H9 (cell line): ENCODE results near the gene PTPRH. TPM values are rescaled to one million over a fixed set of nuclear protein-coding genes. Genes with fewer than 3 reads are reported as not detected.

Experiments used
- DNase-seq: peaks from one replicate; pipeline ENCODE4 v3.0.0-alpha.2; 2017
- H2AFZ ChIP-seq: one replicate; pipeline ENCODE4 v1.6.1; 2013; ENCODE audit warnings: mild to moderate bottlenecking, low read length, control low read depth, moderate library complexity
- H2AK5ac ChIP-seq: 2 replicates; pipeline ENCODE4 v1.6.1; 2013; ENCODE audit warnings: low read length, control low read depth, mixed read lengths; ENCODE audit not compliant: insufficient read length
- H2BK120ac ChIP-seq: one replicate; pipeline ENCODE4 v1.6.1; 2013; ENCODE audit warnings: low read depth, mild to moderate bottlenecking, low read length, control low read depth, inconsistent platforms; ENCODE audit not compliant: poor library complexity, severe bottlenecking
- H2BK12ac ChIP-seq: 2 replicates; pipeline ENCODE4 v1.6.1; 2013; ENCODE audit warnings: low read length, control low read depth, mixed read lengths, low read depth; ENCODE audit not compliant: insufficient read length
- H2BK15ac ChIP-seq: 2 replicates; pipeline ENCODE4 v1.6.1; 2013; ENCODE audit warnings: low read depth, low read length, control low read depth
- H2BK20ac ChIP-seq: one replicate; pipeline ENCODE4 v1.6.1; 2013; ENCODE audit warnings: low read depth, mild to moderate bottlenecking, low read length, control low read depth, inconsistent platforms; ENCODE audit not compliant: poor library complexity, severe bottlenecking
- H2BK5ac ChIP-seq: 2 replicates; pipeline ENCODE4 v1.6.1; 2013; ENCODE audit warnings: low read length, control low read depth, mixed read lengths; ENCODE audit not compliant: insufficient read length
- H3K14ac ChIP-seq: 2 replicates; pipeline ENCODE4 v1.6.1; 2013; ENCODE audit warnings: low read length, control low read depth; ENCODE audit not compliant: insufficient read depth
- H3K18ac ChIP-seq: 2 replicates; pipeline ENCODE4 v1.6.1; 2013; ENCODE audit warnings: low read depth, mild to moderate bottlenecking, mixed read lengths, low read length, control low read depth; ENCODE audit not compliant: insufficient read length
- H3K23ac ChIP-seq: 2 replicates; pipeline ENCODE4 v1.6.1; 2013; ENCODE audit warnings: low read length, control low read depth, mixed read lengths, low read depth; ENCODE audit not compliant: insufficient read length
- H3K23me2 ChIP-seq: 2 replicates; pipeline ENCODE4 v1.6.1; 2013; ENCODE audit warnings: low read depth, mild to moderate bottlenecking, mixed read lengths, low read length, control low read depth; ENCODE audit not compliant: insufficient read length, poor library complexity, severe bottlenecking
- H3K27ac ChIP-seq: 2 replicates; pipeline ENCODE4 v1.5.1; 2013; ENCODE audit warnings: low read length, control low read depth, mixed read lengths, low read depth; ENCODE audit not compliant: insufficient read length
- H3K27me3 ChIP-seq: 2 replicates; pipeline ENCODE4 v1.6.1; 2013; ENCODE audit warnings: low read length, control low read depth, inconsistent platforms; ENCODE audit not compliant: insufficient read depth
- H3K4ac ChIP-seq: 2 replicates; pipeline ENCODE4 v1.6.1; 2013; ENCODE audit warnings: low read depth, mild to moderate bottlenecking, control low read depth, inconsistent platforms, low read length, moderate library complexity
- H3K4me1 ChIP-seq: 2 replicates; pipeline ENCODE4 v1.6.1; 2013; ENCODE audit warnings: low read length, control low read depth, inconsistent platforms; ENCODE audit not compliant: insufficient read depth
- H3K4me2 ChIP-seq: 2 replicates; pipeline ENCODE4 v1.6.1; 2013; ENCODE audit warnings: low read length, control low read depth, mixed read lengths; ENCODE audit not compliant: insufficient read length, insufficient read depth
- H3K56ac ChIP-seq: 2 replicates; pipeline ENCODE4 v1.6.1; 2013; ENCODE audit warnings: low read depth, mild to moderate bottlenecking, mixed read lengths, low read length, control low read depth; ENCODE audit not compliant: insufficient read length
- H3K79me1 ChIP-seq: 2 replicates; pipeline ENCODE4 v1.6.1; 2013; ENCODE audit warnings: low read depth, mild to moderate bottlenecking, moderate library complexity, low read length, control low read depth, inconsistent platforms; ENCODE audit not compliant: insufficient read depth, poor library complexity, severe bottlenecking
- H3K79me2 ChIP-seq: 2 replicates; pipeline ENCODE4 v1.6.1; 2013; ENCODE audit warnings: low read length, control low read depth, inconsistent platforms; ENCODE audit not compliant: insufficient read depth
- H3K9ac ChIP-seq: 2 replicates; pipeline ENCODE4 v1.6.1; 2013; ENCODE audit warnings: low read length, control low read depth, mixed read lengths; ENCODE audit not compliant: insufficient read length; ENCODE audit errors: extremely low read depth
- H3K9me3 ChIP-seq: one replicate; pipeline ENCODE4 v1.6.1; 2013; ENCODE audit warnings: low read depth, low read length, inconsistent platforms; ENCODE audit not compliant: control insufficient read depth
- H3T11ph ChIP-seq: one replicate; pipeline ENCODE4 v1.6.1; 2013; ENCODE audit warnings: mild to moderate bottlenecking, low read length, control low read depth, inconsistent platforms
- H4K20me1 ChIP-seq: one replicate; pipeline ENCODE4 v1.6.1; 2013; ENCODE audit not compliant: control insufficient read depth, insufficient read length, insufficient read depth
- H4K5ac ChIP-seq: 2 replicates; pipeline ENCODE4 v1.6.1; 2013; ENCODE audit warnings: low read depth, mild to moderate bottlenecking, mixed read lengths, low read length, control low read depth; ENCODE audit not compliant: insufficient read length
- H4K8ac ChIP-seq: replicated peaks from 2 replicates; pipeline ENCODE4 v1.6.1; 2013; ENCODE audit warnings: low read length, control low read depth, mixed read lengths, low read depth; ENCODE audit not compliant: insufficient read length
- H4K91ac ChIP-seq: 2 replicates; pipeline ENCODE4 v1.6.1; 2013; ENCODE audit warnings: low read depth, mild to moderate bottlenecking, moderate library complexity, mixed read lengths, low read length, control low read depth; ENCODE audit not compliant: insufficient read length
- H3K27ac Mint-ChIP-seq, 3 experiments: 2 replicates in 2 of 3; 3 replicates in 1 of 3; pipeline ENCODE4 v1.8.0; 2020 to 2021; ENCODE audit warnings: mixed read lengths in 3 of 3, mild to moderate bottlenecking in 1 of 3, moderate library complexity in 1 of 3
- H3K27me3 Mint-ChIP-seq: 2 replicates; pipeline ENCODE4 v1.8.0; 2021; ENCODE audit warnings: low read depth, mild to moderate bottlenecking, moderate library complexity, mixed read lengths
- H3K36me3 Mint-ChIP-seq, 3 experiments: 2 replicates in 2 of 3; 3 replicates in 1 of 3; pipeline ENCODE4 v1.8.0; 2020 to 2021; ENCODE audit warnings: low read depth in 3 of 3, mixed read lengths in 3 of 3; ENCODE audit not compliant: insufficient read depth in 1 of 3
- H3K4me1 Mint-ChIP-seq, 2 experiments: 2 replicates each; pipeline ENCODE4 v1.8.0; 2020; ENCODE audit warnings: mixed read lengths in 2 of 2
- H3K4me3 Mint-ChIP-seq, 2 experiments: 2 replicates in 1 of 2; 3 replicates in 1 of 2; pipeline ENCODE4 v1.8.0; 2020 to 2021; ENCODE audit warnings: mild to moderate bottlenecking in 2 of 2, mixed read lengths in 2 of 2, moderate library complexity in 1 of 2
- H3K9me3 Mint-ChIP-seq, 2 experiments: 2 replicates in 1 of 2; 3 replicates in 1 of 2; pipeline ENCODE4 v1.8.0; 2020; ENCODE audit warnings: mild to moderate bottlenecking in 2 of 2, mixed read lengths in 2 of 2, moderate library complexity in 1 of 2
- WGBS: extraction: QIAGEN DNeasy Blood & Tissue Kit; methylation state at CpG from one replicate; pipeline ENCODE4 v1.1.7; 2013; ENCODE audit warnings: missing lambda C conversion rate, low lambda C conversion rate, mixed read lengths; ENCODE audit not compliant: insufficient read length; ENCODE audit errors: extremely low coverage; 5-methylcytosine and 5-hydroxymethylcytosine counted together
- total RNA-seq: library from RNA; stranded (reverse); gene quantifications from 2 replicates; pipeline ENCODE4 v1.2.1, GENCODE V29; 2021
- TF ChIP-seq, protein P1 (sequence below): fragments of 200-600 bp; sonication (generic); conservative IDR thresholded peaks from 3 replicates; pipeline ENCODE4 v1.8.0; 2021; ENCODE audit warnings: antibody characterized with exemption, mild to moderate bottlenecking

Gene PTPRH
- total RNA-seq, 1 experiment from 2014 or later: 0.24 TPM

GRCh38 chr19:55206664-55207500 is 2.4 kb downstream of the PTPRH start:
- no peak overlapping the region for H3K9ac ChIP-seq
- H3K4me2 ChIP-seq: peak overlapping the region; percentile 12
- no peak overlapping the region for H3K56ac ChIP-seq
- H2BK20ac ChIP-seq: no peak overlapping the region
- no peaks in the 10 kb centered on the region for H3K23me2 ChIP-seq
- no peak overlapping the region for H2AK5ac ChIP-seq
- no peak overlapping the region for H2BK12ac ChIP-seq
- H4K8ac ChIP-seq: no peak overlapping the region
- no peak overlapping the region; the same call in 1 of the 2 replicates for H3K14ac ChIP-seq
- H3K9me3 ChIP-seq: no peaks in the 10 kb centered on the region
- H2BK15ac ChIP-seq: no peak overlapping the region
- peaks cover 9 to 12% of the 10 kb centered on the region in 2 experiments for H3K4me1 Mint-ChIP-seq
- H3K27ac Mint-ChIP-seq: peak overlapping the region in 2 of 3 experiments; percentile 72 to 78; a peak in 2 of 7 replicates
- H3K79me1 ChIP-seq: no peaks in the 10 kb centered on the region
- no peak overlapping the region for H3T11ph ChIP-seq
- peak; percentile 87 for DNase-seq
- H2BK120ac ChIP-seq: no peak overlapping the region
- H3K4ac ChIP-seq: no peak overlapping the region
- no peak overlapping the region for H4K5ac ChIP-seq
- no peak overlapping the region for H2AFZ ChIP-seq
- peaks cover 32% of the 10 kb centered on the region for H3K27me3 Mint-ChIP-seq
- no peaks in the 10 kb centered on the region for H3K4me1 ChIP-seq
- WGBS: no CpG with 5 or more reads among the region's 29 CpGs
- H4K91ac ChIP-seq: no peak overlapping the region
- H3K27me3 ChIP-seq: no peaks in the 10 kb centered on the region
- H3K27ac ChIP-seq: no peak overlapping the region
- no peak overlapping the region for H3K23ac ChIP-seq
- H3K79me2 ChIP-seq: no peaks in the 10 kb centered on the region
- TF ChIP-seq, protein P1, sequence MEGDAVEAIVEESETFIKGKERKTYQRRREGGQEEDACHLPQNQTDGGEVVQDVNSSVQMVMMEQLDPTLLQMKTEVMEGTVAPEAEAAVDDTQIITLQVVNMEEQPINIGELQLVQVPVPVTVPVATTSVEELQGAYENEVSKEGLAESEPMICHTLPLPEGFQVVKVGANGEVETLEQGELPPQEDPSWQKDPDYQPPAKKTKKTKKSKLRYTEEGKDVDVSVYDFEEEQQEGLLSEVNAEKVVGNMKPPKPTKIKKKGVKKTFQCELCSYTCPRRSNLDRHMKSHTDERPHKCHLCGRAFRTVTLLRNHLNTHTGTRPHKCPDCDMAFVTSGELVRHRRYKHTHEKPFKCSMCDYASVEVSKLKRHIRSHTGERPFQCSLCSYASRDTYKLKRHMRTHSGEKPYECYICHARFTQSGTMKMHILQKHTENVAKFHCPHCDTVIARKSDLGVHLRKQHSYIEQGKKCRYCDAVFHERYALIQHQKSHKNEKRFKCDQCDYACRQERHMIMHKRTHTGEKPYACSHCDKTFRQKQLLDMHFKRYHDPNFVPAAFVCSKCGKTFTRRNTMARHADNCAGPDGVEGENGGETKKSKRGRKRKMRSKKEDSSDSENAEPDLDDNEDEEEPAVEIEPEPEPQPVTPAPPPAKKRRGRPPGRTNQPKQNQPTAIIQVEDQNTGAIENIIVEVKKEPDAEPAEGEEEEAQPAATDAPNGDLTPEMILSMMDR: no peak
- H3K9me3 Mint-ChIP-seq: peaks cover 0 to 5% of the 10 kb centered on the region in 2 experiments; a peak in 3 of 5 replicates
- H3K18ac ChIP-seq: no peak overlapping the region
- no peak overlapping the region for H2BK5ac ChIP-seq
- no peaks in the 10 kb centered on the region for H4K20me1 ChIP-seq
- no peaks in the 10 kb centered on the region for H3K36me3 Mint-ChIP-seq
- H3K4me3 Mint-ChIP-seq: peak overlapping the region; percentile 7 to 62; a peak in 3 of 5 replicates
